Tongue (tissue), 2 donors: ENCODE measurements around the gene TBC1D1. TPM values are rescaled to one million over a fixed set of nuclear protein-coding genes. Genes with fewer than 3 reads are reported as not detected.
"Not testable (repeated sequence)": the region's sequence is repeated elsewhere in the genome, so short reads cannot be mapped to it uniquely, and the experiment has no call there.

Source experiments
- DNase-seq: peaks from one replicate; pipeline ENCODE4 v3.0.0-alpha.2; 2015
- total RNA-seq: library from RNA; depleted of rRNA; stranded (reverse); fragments of >200 nt; gene quantifications from one replicate; pipeline ENCODE4 v1.2.3, GENCODE V29; 2014

The TBC1D1 gene
- total RNA-seq, 1 donor from 2014 or later, result 90.2 TPM

GRCh38 chr4:37968747-37969146 lies 77.9 kb downstream of the TBC1D1 start:
- no peak for DNase-seq

- peak; percentile 44 for DNase-seq
Measured at GRCh38 chr4:37970702-37971101, 79.8 kb downstream of the TBC1D1 start.

- no peak for DNase-seq
Measured at GRCh38 chr4:37971202-37971601, 80.3 kb downstream of the TBC1D1 start.

GRCh38 chr4:37973441-37973840 lies 82.6 kb downstream of the TBC1D1 start:
- DNase-seq, result no peak

- not testable (repeated sequence) for DNase-seq
Measured at GRCh38 chr4:37975321-37975822, 84.5 kb downstream of the TBC1D1 start.

GRCh38 chr4:37976507-37976906 lies 85.6 kb downstream of the TBC1D1 start:
- DNase-seq, result no peak

- DNase-seq, result peak; percentile 89
Measured at GRCh38 chr4:37976991-37977470, 86.1 kb downstream of the TBC1D1 start.

- DNase-seq, result peak; percentile 79
Measured at GRCh38 chr4:37977471-37978247, 86.8 kb downstream of the TBC1D1 start.

GRCh38 chr4:37978248-37978924 lies 87.5 kb downstream of the TBC1D1 start:
- DNase-seq, result no peak

GRCh38 chr4:37980246-37980645 lies 89.4 kb downstream of the TBC1D1 start:
- no peak for DNase-seq

GRCh38 chr4:37981425-37981824 lies 90.5 kb downstream of the TBC1D1 start:
- DNase-seq, result no peak

GRCh38 chr4:37981844-37982720 lies 91.2 kb downstream of the TBC1D1 start:
- DNase-seq, result peak; percentile 40

GRCh38 chr4:37982736-37983135 lies 91.9 kb downstream of the TBC1D1 start:
- no peak for DNase-seq

- no peak for DNase-seq
Measured at GRCh38 chr4:37983951-37984350, 93.1 kb downstream of the TBC1D1 start.

- no peak for DNase-seq
Measured at GRCh38 chr4:37985730-37986275, 94.9 kb downstream of the TBC1D1 start.

GRCh38 chr4:37988670-37989069 lies 97.8 kb downstream of the TBC1D1 start:
- no peak for DNase-seq

GRCh38 chr4:37989398-37990260 lies 98.7 kb downstream of the TBC1D1 start:
- no peak for DNase-seq

GRCh38 chr4:37990731-37991245 lies 99.9 kb downstream of the TBC1D1 start:
- no peak for DNase-seq

- DNase-seq, result no peak
Measured at GRCh38 chr4:37991623-37992410, 100.9 kb downstream of the TBC1D1 start.

GRCh38 chr4:37993806-37994205 lies 102.9 kb downstream of the TBC1D1 start:
- DNase-seq, result no peak
